CD14-positive monocyte (primary cell): ENCODE results near the gene SRPK2. TPM values are rescaled to one million over a fixed set of nuclear protein-coding genes. Genes with fewer than 3 reads are reported as not detected.
"Not testable (repeated sequence)": the region's sequence is repeated elsewhere in the genome, so short reads cannot be mapped to it uniquely, and the experiment has no call there.

Experiments
- DNase-seq, 3 donors: peaks; one replicate each; pipeline ENCODE4 v3.0.0-alpha.2; 2011 to 2022
- H2AFZ ChIP-seq: 2 replicates; pipeline ENCODE4 v1.6.0; 2012; ENCODE audit warnings: mild to moderate bottlenecking, low read depth, low read length, inconsistent platforms; ENCODE audit not compliant: insufficient read depth, poor library complexity, severe bottlenecking
- H3K27ac ChIP-seq, 2 donors: 1 replicate in 1 of 2; 2 replicates in 1 of 2; pipeline ENCODE4 v1.5.1; 2012 to 2013; ENCODE audit warnings: low read length in 2 of 2, control low read depth in 1 of 2, inconsistent platforms in 1 of 2, low read depth in 1 of 2, mild to moderate bottlenecking in 1 of 2
- H3K27me3 ChIP-seq, 2 donors: one replicate each; pipeline versions ENCODE4 v1.6.0 to v1.6.1; 2011 to 2013; ENCODE audit warnings: low read length in 2 of 2; ENCODE audit not compliant: control insufficient read depth in 2 of 2, insufficient read depth in 2 of 2
- H3K36me3 ChIP-seq, 2 donors: replicated peaks in 1 of 2; 1 replicate in 1 of 2; 2 replicates in 1 of 2; pipeline versions ENCODE4 v1.5.1 to v1.6.1; 2012 to 2013; ENCODE audit warnings: low read length in 2 of 2, control low read depth in 1 of 2, inconsistent platforms in 1 of 2, mild to moderate bottlenecking in 1 of 2; ENCODE audit not compliant: insufficient read depth in 2 of 2, control insufficient read depth in 1 of 2
- H3K4me1 ChIP-seq, 2 donors: 1 replicate in 1 of 2; 2 replicates in 1 of 2; pipeline versions ENCODE4 v1.5.1 to v1.6.1; 2012 to 2013; ENCODE audit warnings: low read length in 2 of 2, control low read depth in 1 of 2, inconsistent platforms in 1 of 2, mild to moderate bottlenecking in 1 of 2, moderate library complexity in 1 of 2; ENCODE audit not compliant: insufficient read depth in 2 of 2, control insufficient read depth in 1 of 2
- H3K4me2 ChIP-seq: replicated peaks from 2 replicates; pipeline ENCODE3; 2012; ENCODE audit warnings: low read length, moderate library complexity, mild to moderate bottlenecking; ENCODE audit not compliant: poor library complexity, severe bottlenecking; ENCODE audit errors: extremely low read depth
- H3K4me3 ChIP-seq, 3 experiments: fragments of 200-600 bp in 1 of 3; sonication (generic) in 1 of 3; replicated peaks in 1 of 3; 1 replicate in 2 of 3; 2 replicates in 1 of 3; pipeline ENCODE4 v1.5.1; 2011 to 2013; ENCODE audit warnings: low read length in 3 of 3, mild to moderate bottlenecking in 3 of 3, control low read depth in 2 of 3, low read depth in 2 of 3, inconsistent platforms in 1 of 3, moderate library complexity in 1 of 3
- H3K79me2 ChIP-seq: 2 replicates; pipeline ENCODE4 v1.6.0; 2012; ENCODE audit warnings: mild to moderate bottlenecking, control low read depth, inconsistent platforms, low read length, moderate library complexity; ENCODE audit not compliant: insufficient read depth
- H3K9ac ChIP-seq: 2 replicates; pipeline ENCODE4 v1.6.0; 2017; ENCODE audit warnings: low read length, mild to moderate bottlenecking; ENCODE audit not compliant: insufficient read depth, poor library complexity, severe bottlenecking
- H3K9me3 ChIP-seq, 2 donors: replicated peaks in 1 of 2; 1 replicate in 1 of 2; 2 replicates in 1 of 2; pipeline versions ENCODE4 v1.5.1 to v1.6.1; 2012 to 2013; ENCODE audit warnings: low read length in 2 of 2, control low read depth in 1 of 2; ENCODE audit not compliant: control insufficient read depth in 1 of 2, insufficient read depth in 1 of 2
- H4K20me1 ChIP-seq: 2 replicates; pipeline ENCODE4 v1.6.0; 2012; ENCODE audit warnings: mild to moderate bottlenecking, low read length, control low read depth, moderate library complexity; ENCODE audit not compliant: insufficient read depth
- H3K27ac Mint-ChIP-seq, 7 donors: one replicate each; pipeline ENCODE4 v1.8.0; 2020; ENCODE audit warnings: mild to moderate bottlenecking in 7 of 7, mixed read lengths in 7 of 7, moderate library complexity in 6 of 7, inconsistent platforms in 2 of 7
- H3K27me3 Mint-ChIP-seq, 3 donors: one replicate each; pipeline ENCODE4 v1.8.0; 2021 to 2022; ENCODE audit warnings: low read depth in 3 of 3, mild to moderate bottlenecking in 3 of 3, mixed read lengths in 3 of 3, moderate library complexity in 3 of 3, inconsistent platforms in 1 of 3
- H3K36me3 Mint-ChIP-seq, 2 donors: one replicate each; pipeline ENCODE4 v1.8.0; 2020; ENCODE audit warnings: mixed read lengths in 2 of 2, inconsistent platforms in 1 of 2, mild to moderate bottlenecking in 1 of 2
- H3K4me1 Mint-ChIP-seq: one replicate; pipeline ENCODE4 v1.8.0; 2020; ENCODE audit warnings: mild to moderate bottlenecking, mixed read lengths
- H3K4me3 Mint-ChIP-seq, 2 donors: one replicate each; pipeline ENCODE4 v1.8.0; 2020; ENCODE audit warnings: mild to moderate bottlenecking in 2 of 2, mixed read lengths in 2 of 2, moderate library complexity in 1 of 2
- H3K9me3 Mint-ChIP-seq, 7 donors: one replicate each; pipeline ENCODE4 v1.8.0; 2020 to 2022; ENCODE audit warnings: mixed read lengths in 7 of 7, mild to moderate bottlenecking in 6 of 7, moderate library complexity in 6 of 7, inconsistent platforms in 2 of 7
- CTCF ChIP-seq: fragments of 200-600 bp; IDR thresholded peaks from one replicate; pipeline ENCODE4 v1.8.0; 2022; ENCODE audit warnings: antibody characterized with exemption, mild to moderate bottlenecking
- WGBS: methylation state at CpG from one replicate; pipeline ENCODE4 v1.1.5; 2013; ENCODE audit warnings: missing lambda C conversion rate; ENCODE audit not compliant: insufficient coverage; 5-methylcytosine and 5-hydroxymethylcytosine counted together
- intact Hi-C, 2 donors: fragments of 100-400 bp; cut with micrococcal nuclease; formaldehyde crosslinking; loops; one replicate each; pipeline versions ENCODE4 v1.15.0 to v1.15.1; 2023
- polyA plus RNA-seq, 3 donors: library from polyadenylated mRNA; depleted of rRNA in 1 of 3; unstranded in 2 of 3; stranded (reverse) in 1 of 3; fragments of 300-500 nt in 2 of 3; fragments of >200 nt in 1 of 3; fragmentation: Illumina TruSeq in 2 of 3; gene quantifications; 1 replicate in 2 of 3; 2 replicates in 1 of 3; pipeline ENCODE4 v1.2.3, GENCODE V29; 2012 to 2021

Gene SRPK2
- polyA plus RNA-seq, 3 donors = 12.6 to 37.7 (median 30.0) TPM

GRCh38 chr7:105295596-105296352, 92.9 kb downstream of the SRPK2 start:
- intact Hi-C loops = no loop called here
- H3K27me3 Mint-ChIP-seq = no peaks in the 10 kb centered on the region
- H2AFZ ChIP-seq = no peak overlapping the region
- peaks cover 73% of the 10 kb centered on the region for H4K20me1 ChIP-seq
- no CpG with 5 or more reads among the region's 1 CpG for whole genome bisulfite sequencing
- H3K36me3 ChIP-seq = no peaks in the 10 kb centered on the region
- no peaks in the 10 kb centered on the region for H3K9me3 ChIP-seq
- no peak overlapping the region for H3K4me3 Mint-ChIP-seq
- H3K27me3 ChIP-seq = no peaks in the 10 kb centered on the region
- H3K27ac Mint-ChIP-seq = no peak overlapping the region
- no peak overlapping the region for H3K4me3 ChIP-seq
- peaks cover 22% of the 10 kb centered on the region for H3K79me2 ChIP-seq
- H3K4me2 ChIP-seq = no peak overlapping the region
- no peaks in the 10 kb centered on the region for H3K9me3 Mint-ChIP-seq
- no peaks in the 10 kb centered on the region for H3K4me1 ChIP-seq
- H3K27ac ChIP-seq = no peak overlapping the region
- no peak overlapping the region for H3K9ac ChIP-seq
- peaks cover 7% of the 10 kb centered on the region for H3K4me1 Mint-ChIP-seq
- DNase-seq = no peak
- TF ChIP-seq CTCF = no peak
- H3K36me3 Mint-ChIP-seq = no peaks in the 10 kb centered on the region

GRCh38 chr7:105294482-105294881, 94.2 kb downstream of the SRPK2 start:
- not testable (repeated sequence) for H3K36me3 Mint-ChIP-seq
- WGBS = no CpG with 5 or more reads among the region's 6 CpGs

More at GRCh38 chr7:105294482-105294881, 94.2 kb downstream of the SRPK2 start:
- H3K9ac ChIP-seq, H3K4me1 Mint-ChIP-seq, H3K4me3 ChIP-seq, H3K36me3 ChIP-seq, H3K4me3 Mint-ChIP-seq, H3K4me2 ChIP-seq, H2AFZ ChIP-seq, H3K27ac ChIP-seq, intact Hi-C loops, H3K9me3 ChIP-seq, H3K27me3 ChIP-seq, H3K9me3 Mint-ChIP-seq, H3K4me1 ChIP-seq, H3K27ac Mint-ChIP-seq, H3K27me3 Mint-ChIP-seq, DNase-seq: not testable (repeated sequence)
- Histone ChIP-seq H4K20me1 (peaks cover 79% of the 10 kb centered on the region), H3K79me2 (peaks cover 22% of the 10 kb centered on the region)
